Body of pancreas (tissue), 4 donors: Measurements from ENCODE around the gene SIX4. TPM values are rescaled to one million over a fixed set of nuclear protein-coding genes. Genes with fewer than 3 reads are reported as not detected.

Source experiments
- ATAC-seq: fragments of 150-250 bp; one replicate; pipeline ENCODE4 v1.9.1; 2016
- DNase-seq, 4 donors: peaks; one replicate each; pipeline ENCODE4 v3.0.0-alpha.2; 2019
- H3K27ac ChIP-seq, 4 donors: fragments of 200-600 bp; sonication (generic); 1 replicate in 3 of 4; 2 replicates in 1 of 4; pipeline versions ENCODE4 v1.5.1 to v1.6.1; 2016 to 2019; ENCODE audit warnings: mild to moderate bottlenecking in 1 of 4, mixed read lengths in 1 of 4, moderate library complexity in 1 of 4
- H3K27me3 ChIP-seq, 2 donors: fragments of 200-600 bp; sonication (generic); one replicate each; pipeline ENCODE4 v1.6.0; 2016; ENCODE audit warnings: mild to moderate bottlenecking in 1 of 2
- H3K36me3 ChIP-seq, 2 donors: fragments of 200-600 bp; sonication (generic); replicated peaks in 1 of 2; 2 replicates each; pipeline ENCODE4 v1.5.1; 2016; ENCODE audit warnings: low read depth in 2 of 2; ENCODE audit not compliant: insufficient read depth in 1 of 2
- H3K4me1 ChIP-seq: fragments of 200-600 bp; sonication (generic); one replicate; pipeline ENCODE4 v1.6.0; 2016
- H3K4me3 ChIP-seq, 2 donors: fragments of 200-600 bp; sonication (generic); 1 replicate in 1 of 2; 2 replicates in 1 of 2; pipeline ENCODE4 v1.5.1; 2016 to 2019
- H3K9me3 ChIP-seq, 3 donors: fragments of 200-600 bp; sonication (generic); 1 replicate in 2 of 3; 2 replicates in 1 of 3; pipeline ENCODE4 v1.5.1; 2016
- POLR2A ChIP-seq, 3 donors: fragments of 450-650 bp; IDR thresholded peaks; one replicate each; pipeline ENCODE4 v1.6.1; 2016; ENCODE audit warnings: antibody characterized with exemption in 3 of 3, mild to moderate bottlenecking in 2 of 3
- WGBS, 2 donors: methylation state at CpG; one replicate each; pipeline ENCODE4 v1.1.5; 2017; 5-methylcytosine and 5-hydroxymethylcytosine counted together
- intact Hi-C: fragments of 100-400 bp; cut with DNase I; formaldehyde crosslinking; loops from one replicate; pipeline ENCODE4 v1.15.1; 2023
- total RNA-seq, 2 donors: library from RNA; depleted of rRNA; stranded (reverse); fragments of >200 nt; gene quantifications; one replicate each; pipeline ENCODE4 v1.1.0, GENCODE V29; 2016
- TF ChIP-seq, protein P1 (sequence below), 7 experiments: fragments of 450-650 bp in 4 of 7; fragments of 200-600 bp in 3 of 7; sonication (generic) in 3 of 7; IDR thresholded peaks; one replicate each; pipeline ENCODE4 v1.5.1; 2016 to 2019; ENCODE audit warnings: antibody characterized with exemption in 7 of 7

Gene SIX4
- total RNA-seq, 2 donors from 2014 or later, result 4.0 to 5.7 TPM

DNA sequence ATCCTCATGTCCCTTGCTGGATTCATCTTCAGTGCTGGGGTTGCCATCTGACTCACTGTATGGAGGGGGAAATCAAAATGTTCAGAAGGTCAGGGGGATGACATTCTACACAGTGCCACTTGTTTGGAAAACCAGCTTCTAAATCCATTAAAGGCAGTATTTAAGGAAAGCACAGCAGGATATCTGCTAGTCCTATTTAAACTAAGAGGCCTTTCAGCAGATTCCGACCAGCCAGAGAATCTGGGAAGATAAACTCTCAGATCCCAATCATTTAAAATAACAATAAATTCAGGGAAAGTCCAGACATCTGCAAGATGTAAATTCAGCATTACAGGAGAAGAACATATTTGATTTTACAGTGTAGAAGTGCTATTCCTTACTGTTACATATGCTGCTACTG lies 3.8 kb downstream of the SIX4 start:
- intact Hi-C loops, result no loop called here
- DNase-seq (no peak), ATAC-seq (no peak)
- Histone ChIP-seq H3K27me3 (no peaks in the 10 kb centered on the region), H3K36me3 (no peaks in the 10 kb centered on the region), H3K9me3 (no peaks in the 10 kb centered on the region), H3K27ac (no peak overlapping the region), H3K4me3 (no peak overlapping the region), H3K4me1 (peaks cover 23% of the 10 kb centered on the region)
- WGBS, 2 donors, result 80 to 93% methylated on average over 1 of the region's 1 CpG
- TF ChIP-seq, protein P1, sequence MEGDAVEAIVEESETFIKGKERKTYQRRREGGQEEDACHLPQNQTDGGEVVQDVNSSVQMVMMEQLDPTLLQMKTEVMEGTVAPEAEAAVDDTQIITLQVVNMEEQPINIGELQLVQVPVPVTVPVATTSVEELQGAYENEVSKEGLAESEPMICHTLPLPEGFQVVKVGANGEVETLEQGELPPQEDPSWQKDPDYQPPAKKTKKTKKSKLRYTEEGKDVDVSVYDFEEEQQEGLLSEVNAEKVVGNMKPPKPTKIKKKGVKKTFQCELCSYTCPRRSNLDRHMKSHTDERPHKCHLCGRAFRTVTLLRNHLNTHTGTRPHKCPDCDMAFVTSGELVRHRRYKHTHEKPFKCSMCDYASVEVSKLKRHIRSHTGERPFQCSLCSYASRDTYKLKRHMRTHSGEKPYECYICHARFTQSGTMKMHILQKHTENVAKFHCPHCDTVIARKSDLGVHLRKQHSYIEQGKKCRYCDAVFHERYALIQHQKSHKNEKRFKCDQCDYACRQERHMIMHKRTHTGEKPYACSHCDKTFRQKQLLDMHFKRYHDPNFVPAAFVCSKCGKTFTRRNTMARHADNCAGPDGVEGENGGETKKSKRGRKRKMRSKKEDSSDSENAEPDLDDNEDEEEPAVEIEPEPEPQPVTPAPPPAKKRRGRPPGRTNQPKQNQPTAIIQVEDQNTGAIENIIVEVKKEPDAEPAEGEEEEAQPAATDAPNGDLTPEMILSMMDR (IDR thresholded peaks at IDR 0.05), result no peak
- TF ChIP-seq POLR2A (IDR thresholded peaks at IDR 0.05), result no peak

DNA sequence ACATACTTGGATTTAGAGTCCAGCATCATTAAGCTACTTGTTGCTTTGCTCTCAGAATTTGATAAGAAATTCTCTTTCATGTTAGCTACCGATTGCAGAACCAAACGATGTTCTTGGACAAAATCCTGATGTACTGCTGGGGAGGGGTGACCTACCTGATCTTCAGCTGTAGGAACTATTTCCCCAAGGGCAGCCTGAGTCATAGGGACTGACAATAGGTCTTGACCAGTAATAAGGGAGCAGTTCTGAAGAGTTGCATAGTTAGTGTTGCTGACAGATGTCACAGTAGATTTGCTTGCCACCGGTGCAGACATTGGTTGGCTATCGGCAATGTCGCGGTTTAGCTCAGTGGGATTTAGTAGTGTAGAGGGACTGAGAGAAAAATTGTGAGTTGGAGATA lies 10.6 kb downstream of the SIX4 start:
- intact Hi-C loops, result no loop called here
- 80 to 82% methylated on average over 6 of the region's 6 CpGs for WGBS, 2 donors
- Histone ChIP-seq H3K36me3 (no peaks in the 10 kb centered on the region), H3K9me3 (no peaks in the 10 kb centered on the region), H3K27me3 (no peaks in the 10 kb centered on the region), H3K4me3 (no peak overlapping the region), H3K27ac (no peak overlapping the region), H3K4me1 (no peaks in the 10 kb centered on the region)
- DNase-seq (no peak), ATAC-seq (no peak)
- TF ChIP-seq, protein P1 (IDR thresholded peaks at IDR 0.05), result no peak
- TF ChIP-seq POLR2A (IDR thresholded peaks at IDR 0.05), result no peak

DNA sequence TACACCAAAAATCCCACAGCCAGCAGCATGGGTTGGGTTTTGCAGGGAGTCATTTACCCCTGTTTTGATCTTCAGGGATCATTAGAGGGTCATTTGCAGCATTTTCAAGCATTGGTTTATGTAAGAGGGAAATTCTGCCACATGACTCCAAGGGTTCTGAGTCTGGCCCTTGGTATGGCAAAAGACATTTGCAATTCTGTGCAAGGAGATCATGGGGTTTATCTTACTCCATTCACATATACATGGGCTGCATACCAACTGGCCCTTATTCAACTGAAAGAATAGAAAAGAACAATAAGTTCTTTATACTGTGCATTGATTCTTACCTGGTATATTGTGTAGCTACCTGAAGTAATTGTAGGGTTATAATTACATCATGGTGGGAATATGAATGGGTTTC lies 13.7 kb downstream of the SIX4 start:
- DNase-seq (no peak), ATAC-seq (no peak)
- H3K36me3 ChIP-seq, result no peaks in the 10 kb centered on the region
- intact Hi-C loops, result no loop called here
- TF ChIP-seq, protein P1 (IDR thresholded peaks at IDR 0.05), result no peak
- no peak for TF ChIP-seq POLR2A (IDR thresholded peaks at IDR 0.05)
- no peak overlapping the region for H3K27ac ChIP-seq
- no peaks in the 10 kb centered on the region for H3K9me3 ChIP-seq
- H3K4me1 ChIP-seq, result no peaks in the 10 kb centered on the region
- H3K27me3 ChIP-seq, result no peaks in the 10 kb centered on the region
- no peak overlapping the region for H3K4me3 ChIP-seq

DNA sequence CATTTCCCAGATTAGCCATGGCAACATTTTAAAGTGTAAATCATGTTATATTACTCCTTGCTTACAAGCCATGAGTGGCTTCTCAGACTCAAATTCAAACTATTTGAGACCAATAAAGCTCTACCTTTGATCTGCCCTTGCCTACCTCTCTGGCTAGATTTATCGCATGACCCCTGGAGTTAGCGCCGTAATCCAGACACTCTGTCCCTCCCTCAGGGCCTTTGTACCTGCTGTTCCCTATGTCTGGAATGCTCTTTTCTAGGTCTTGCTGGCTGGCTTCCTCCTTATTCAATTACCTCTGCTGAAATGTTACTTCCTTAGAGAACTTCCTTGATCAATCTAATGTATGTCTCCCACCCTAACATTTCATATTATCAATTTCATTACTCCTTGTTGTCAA lies 16.3 kb downstream of the SIX4 start:
- no peak overlapping the region for H3K4me3 ChIP-seq
- no peak for TF ChIP-seq POLR2A (IDR thresholded peaks at IDR 0.05)
- TF ChIP-seq, protein P1 (IDR thresholded peaks at IDR 0.05), result no peak
- intact Hi-C loops, result no loop called here
- no peaks in the 10 kb centered on the region for H3K4me1 ChIP-seq
- no peak for ATAC-seq
- H3K36me3 ChIP-seq, result no peaks in the 10 kb centered on the region
- no peak overlapping the region for H3K27ac ChIP-seq
- no peaks in the 10 kb centered on the region for H3K9me3 ChIP-seq
- 93 to 100% methylated on average over 3 of the region's 3 CpGs for WGBS, 2 donors
- H3K27me3 ChIP-seq, result no peaks in the 10 kb centered on the region
- DNase-seq, result no peak

DNA sequence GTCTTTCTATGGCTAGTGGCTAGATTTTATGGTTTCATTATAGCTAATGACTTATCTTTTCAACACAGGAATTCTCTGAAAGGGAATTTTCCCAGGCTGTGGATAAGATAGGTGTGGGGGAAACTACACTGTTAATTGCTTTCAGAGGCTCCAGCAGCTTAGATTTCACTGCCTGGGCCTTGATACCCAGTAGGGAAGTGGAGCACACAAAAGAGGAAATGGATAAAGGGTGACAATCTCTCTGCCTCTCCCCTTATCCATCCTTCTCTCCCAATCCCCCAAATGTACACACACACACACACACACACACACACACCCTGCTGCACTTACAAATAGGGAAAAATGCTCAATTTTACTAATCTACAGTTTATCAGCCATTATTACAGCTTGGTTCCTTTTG lies 19.1 kb downstream of the SIX4 start:
- intact Hi-C loops, result no loop called here
- Histone ChIP-seq H3K4me1 (no peaks in the 10 kb centered on the region), H3K27ac (no peak overlapping the region), H3K4me3 (no peak overlapping the region), H3K9me3 (no peaks in the 10 kb centered on the region), H3K27me3 (no peaks in the 10 kb centered on the region), H3K36me3 (no peaks in the 10 kb centered on the region)
- TF ChIP-seq, protein P1 (IDR thresholded peaks at IDR 0.05), result no peak
- no peak for TF ChIP-seq POLR2A (IDR thresholded peaks at IDR 0.05)
- ATAC-seq, result no peak
- no peak for DNase-seq
